RWPE1 (cell line): Measurements from ENCODE around the gene RETREG1.
A peak's percentile ranks its signal among the peaks of the same experiment; 100 is the strongest.

Experiments used
- CTCF ChIA-PET: fragments of 350-600 bp; sonication (Branson Sonifier 250); formaldehyde crosslinking; extraction: SDS; loops from one replicate; lab custom pipeline; 2021; lab: Yijun Ruan, JAX
- POLR2A ChIA-PET: fragments of 400-600 bp; formaldehyde crosslinking; extraction: SDS; loops from one replicate; lab custom pipeline; 2020; ENCODE audit warnings: antibody characterized with exemption; ENCODE audit not compliant: low non-redundant PET; lab: Yijun Ruan, JAX
- DNase-seq: peaks from one replicate; pipeline ENCODE4 v3.0.0; 2012; ENCODE audit warnings: low spot score
- H3K27ac ChIP-seq: fragments of 450-650 bp; 2 replicates; pipeline ENCODE4 v1.5.1; 2017
- TF ChIP-seq, protein P1 (sequence below): fragments of 450-650 bp; conservative IDR thresholded peaks from 2 replicates; pipeline ENCODE4 v1.5.1; 2017; ENCODE audit warnings: low read depth, mild to moderate bottlenecking

Gene RETREG1

DNA sequence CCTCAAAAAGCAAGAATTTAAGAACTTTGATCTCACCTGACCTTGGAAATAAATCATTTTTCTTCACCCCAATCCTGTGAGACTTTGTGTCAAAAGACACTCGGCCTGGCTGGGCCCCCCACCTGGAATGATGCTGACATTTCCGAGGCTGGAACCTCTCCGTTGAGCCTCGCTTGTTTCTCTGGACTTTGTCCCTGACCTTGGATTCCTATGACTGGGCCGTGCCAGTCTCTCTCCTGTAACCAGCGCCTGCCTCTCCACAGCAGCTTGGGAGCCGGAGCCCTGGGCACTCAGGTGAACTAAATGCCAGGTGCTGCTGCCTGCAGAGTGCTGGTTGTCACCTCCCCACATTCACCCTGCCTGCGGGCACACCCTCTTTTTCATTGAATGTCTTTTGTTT, 62.7 kb downstream of the RETREG1 start:
- POLR2A ChIA-PET, result no interaction called here
- no peak for DNase-seq
- no peak overlapping the region for H3K27ac ChIP-seq

DNA sequence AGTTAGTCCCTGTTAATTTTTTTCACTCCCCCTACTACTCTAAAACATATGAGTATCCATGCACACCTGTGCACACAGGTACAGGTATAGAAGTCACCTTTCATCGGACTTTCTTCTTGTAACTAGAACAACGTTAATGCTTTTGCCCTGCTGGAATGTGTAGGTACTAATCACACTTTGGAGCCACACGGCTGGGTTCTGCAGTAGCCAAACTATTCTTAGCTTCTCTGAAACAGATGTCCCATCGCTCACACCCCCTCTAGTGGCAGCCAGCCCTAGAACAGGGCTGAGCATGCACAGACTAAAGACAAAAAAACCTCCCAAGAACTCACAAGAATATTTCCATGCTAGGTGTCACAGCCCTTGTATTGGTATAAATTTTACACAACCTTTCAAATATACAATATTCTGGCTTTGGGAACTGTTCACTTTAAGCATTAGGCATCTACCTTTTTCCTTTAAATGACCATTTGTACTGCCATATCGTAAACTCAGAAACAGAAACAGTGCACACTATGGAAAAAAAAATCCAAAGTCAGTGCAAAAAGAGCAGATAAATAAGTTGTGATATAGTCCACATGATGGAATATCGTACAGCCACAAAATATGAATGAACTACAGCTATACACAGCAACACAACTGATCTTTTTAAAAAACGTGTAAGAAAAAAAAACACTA, 64.0 kb downstream of the RETREG1 start:
- CTCF ChIA-PET, result interaction anchor here (0.6 to 1.4 kb wide), 17 partner anchors 8 to 1719 kb away, joined by 3 to 19 read pairs (median 4); no protein-coding TSS in a partner anchor
- TF ChIP-seq, protein P1, sequence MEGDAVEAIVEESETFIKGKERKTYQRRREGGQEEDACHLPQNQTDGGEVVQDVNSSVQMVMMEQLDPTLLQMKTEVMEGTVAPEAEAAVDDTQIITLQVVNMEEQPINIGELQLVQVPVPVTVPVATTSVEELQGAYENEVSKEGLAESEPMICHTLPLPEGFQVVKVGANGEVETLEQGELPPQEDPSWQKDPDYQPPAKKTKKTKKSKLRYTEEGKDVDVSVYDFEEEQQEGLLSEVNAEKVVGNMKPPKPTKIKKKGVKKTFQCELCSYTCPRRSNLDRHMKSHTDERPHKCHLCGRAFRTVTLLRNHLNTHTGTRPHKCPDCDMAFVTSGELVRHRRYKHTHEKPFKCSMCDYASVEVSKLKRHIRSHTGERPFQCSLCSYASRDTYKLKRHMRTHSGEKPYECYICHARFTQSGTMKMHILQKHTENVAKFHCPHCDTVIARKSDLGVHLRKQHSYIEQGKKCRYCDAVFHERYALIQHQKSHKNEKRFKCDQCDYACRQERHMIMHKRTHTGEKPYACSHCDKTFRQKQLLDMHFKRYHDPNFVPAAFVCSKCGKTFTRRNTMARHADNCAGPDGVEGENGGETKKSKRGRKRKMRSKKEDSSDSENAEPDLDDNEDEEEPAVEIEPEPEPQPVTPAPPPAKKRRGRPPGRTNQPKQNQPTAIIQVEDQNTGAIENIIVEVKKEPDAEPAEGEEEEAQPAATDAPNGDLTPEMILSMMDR, result peak; percentile 90
- H3K27ac ChIP-seq, result no peak overlapping the region
- POLR2A ChIA-PET, result no interaction called here
- peak; percentile 74 for DNase-seq

More for the DNA sequence above, 62.7 kb downstream of the RETREG1 start:
- TF ChIP-seq, protein P1, result no peak
- CTCF ChIA-PET, result interaction anchor here (0.6 to 0.8 kb wide), 2 partner anchors 64 to 1812 kb away, joined by 3 read pairs; no protein-coding TSS in a partner anchor

DNA sequence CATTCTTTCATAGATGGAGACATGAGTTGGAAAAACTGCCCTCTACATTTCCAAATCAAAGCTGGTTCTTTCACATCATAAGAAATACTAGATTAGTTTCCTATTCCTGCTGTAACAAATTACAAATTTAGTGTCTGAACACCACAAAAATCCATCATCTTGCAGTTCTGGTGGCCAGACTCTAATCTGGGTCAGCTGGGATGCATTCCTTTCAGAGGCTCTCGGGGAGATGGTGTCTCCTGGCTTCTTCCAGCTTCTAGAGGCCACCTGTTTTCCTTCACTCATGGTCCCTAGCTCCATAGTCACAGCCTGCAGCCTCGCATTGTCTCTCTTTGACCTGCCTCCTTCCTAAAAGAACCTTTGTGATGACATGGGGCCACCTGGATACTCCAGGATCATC, 65.2 kb downstream of the RETREG1 start:
- TF ChIP-seq, protein P1, result no peak
- no peak for DNase-seq
- H3K27ac ChIP-seq, result no peak overlapping the region
- ChIA-PET CTCF (interaction anchor here (0.5 to 1.7 kb wide), 9 partner anchors 10 to 1520 kb away, joined by 3 to 19 read pairs (median 3); no protein-coding TSS in a partner anchor), POLR2A (no interaction called here)

DNA sequence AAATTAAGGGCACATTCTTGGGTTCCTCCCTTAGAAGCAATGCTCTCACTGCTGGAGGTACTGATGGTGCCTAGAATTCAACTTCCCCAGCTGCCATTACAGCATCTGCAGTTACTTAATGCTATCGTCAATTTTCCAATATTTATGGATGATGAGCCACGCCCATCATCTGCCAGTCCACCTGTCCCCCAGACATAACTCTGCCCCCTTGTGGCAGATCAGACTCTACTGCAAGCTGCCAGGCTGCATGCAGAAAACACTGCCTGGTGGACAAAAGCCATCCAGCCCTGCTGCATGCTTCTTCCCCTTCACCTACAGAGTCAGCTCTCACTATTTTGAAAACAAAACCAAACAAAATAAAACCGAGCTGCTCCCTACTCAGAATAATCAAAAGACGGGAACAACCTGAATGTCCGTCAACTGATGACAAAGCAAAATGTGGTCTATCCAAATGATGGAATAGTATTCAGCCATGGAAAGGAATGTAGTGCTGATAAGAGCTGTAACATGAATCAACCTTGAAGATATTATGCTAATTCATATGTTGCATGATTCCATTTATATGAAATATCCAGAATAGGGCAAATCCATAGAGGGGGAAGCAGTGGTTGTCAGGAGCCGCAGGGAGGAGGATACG, 66.4 kb downstream of the RETREG1 start:
- CTCF ChIA-PET, result interaction anchor here (0.5 to 3.1 kb wide), 10 partner anchors 12 to 112 kb away, joined by 3 to 14 read pairs (median 5); no protein-coding TSS in a partner anchor
- DNase-seq, result peak; percentile 74
- no peak overlapping the region for H3K27ac ChIP-seq
- POLR2A ChIA-PET, result no interaction called here
- TF ChIP-seq, protein P1, result peak; percentile 79

DNA sequence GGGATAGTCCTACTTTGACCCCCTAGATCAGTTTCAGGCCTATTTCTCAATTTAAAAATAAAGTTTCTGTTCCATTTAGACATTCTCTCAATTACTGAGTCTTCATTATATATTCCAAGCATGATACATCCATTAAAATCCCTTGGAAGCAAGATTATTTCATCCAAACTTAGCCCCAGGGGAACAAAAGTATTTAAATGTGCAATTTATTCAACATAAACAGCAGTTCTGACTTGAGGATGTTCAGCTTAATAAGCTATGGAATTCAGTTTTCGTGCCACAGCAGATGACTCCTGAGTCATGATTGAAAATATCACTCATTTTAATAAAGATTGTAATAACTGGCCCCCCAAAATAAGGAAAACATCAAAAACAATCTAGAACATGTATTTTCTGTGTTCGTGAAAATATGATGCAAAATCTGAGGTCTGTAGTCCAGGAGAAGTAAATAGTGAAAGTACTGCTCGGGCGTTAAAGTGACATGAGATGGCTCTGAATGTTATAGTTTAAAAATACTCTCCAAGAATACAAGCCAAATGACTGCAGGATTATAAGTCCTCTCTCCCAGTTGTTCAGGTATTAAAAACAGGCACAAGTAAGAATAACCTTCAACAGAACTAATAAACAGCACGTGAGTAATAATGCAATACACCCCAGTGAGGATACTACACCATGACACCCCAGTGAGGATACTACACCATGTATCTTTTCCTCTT, 67.1 kb downstream of the RETREG1 start:
- no peak overlapping the region for H3K27ac ChIP-seq
- DNase-seq, result no peak
- ChIA-PET POLR2A (no interaction called here), CTCF (interaction anchor here (0.6 to 3.1 kb wide), 8 partner anchors 12 to 654 kb away, joined by 3 to 14 read pairs (median 4); no protein-coding TSS in a partner anchor)
- TF ChIP-seq, protein P1, result no peak

- ChIA-PET CTCF (interaction anchor here (0.6 to 3.1 kb wide), 4 partner anchors 51 to 655 kb away, joined by 3 to 14 read pairs (median 6); no protein-coding TSS in a partner anchor), POLR2A (no interaction called here)
- H3K27ac ChIP-seq, result no peak overlapping the region
- TF ChIP-seq, protein P1, result no peak
- DNase-seq, result no peak
Measured at GRCh38 chr5:16548812-16549211, 68.0 kb downstream of the RETREG1 start.
